ENCODE data around the gene SPIN2A.
"Not testable (repeated sequence)": the region's sequence is repeated elsewhere in the genome, so short reads cannot be mapped to it uniquely, and the experiment has no call there.

SPIN2A gene

DNA sequence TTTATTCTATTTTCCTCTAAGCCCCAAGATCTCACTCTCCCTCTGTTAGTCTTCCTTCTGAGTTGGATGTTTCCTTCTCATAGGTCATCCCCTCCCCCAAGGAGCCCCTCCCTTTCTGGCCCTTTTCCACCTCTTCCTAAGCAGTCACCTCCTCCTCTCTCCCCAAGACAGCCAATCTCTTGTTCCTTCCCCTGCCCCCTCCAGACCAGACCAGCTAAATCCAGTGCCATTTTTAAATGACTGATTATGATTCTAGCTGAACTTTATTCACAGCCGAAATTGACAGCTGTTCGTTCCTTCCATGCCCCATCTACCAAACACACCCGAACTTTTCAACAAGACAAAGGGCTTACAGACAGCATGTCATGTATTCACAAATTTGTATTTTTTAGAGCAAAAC lies 1.9 kb downstream of the SPIN2A start:
- no peak overlapping the region for H3K27ac ChIP-seq
- TF ChIP-seq, protein P1, sequence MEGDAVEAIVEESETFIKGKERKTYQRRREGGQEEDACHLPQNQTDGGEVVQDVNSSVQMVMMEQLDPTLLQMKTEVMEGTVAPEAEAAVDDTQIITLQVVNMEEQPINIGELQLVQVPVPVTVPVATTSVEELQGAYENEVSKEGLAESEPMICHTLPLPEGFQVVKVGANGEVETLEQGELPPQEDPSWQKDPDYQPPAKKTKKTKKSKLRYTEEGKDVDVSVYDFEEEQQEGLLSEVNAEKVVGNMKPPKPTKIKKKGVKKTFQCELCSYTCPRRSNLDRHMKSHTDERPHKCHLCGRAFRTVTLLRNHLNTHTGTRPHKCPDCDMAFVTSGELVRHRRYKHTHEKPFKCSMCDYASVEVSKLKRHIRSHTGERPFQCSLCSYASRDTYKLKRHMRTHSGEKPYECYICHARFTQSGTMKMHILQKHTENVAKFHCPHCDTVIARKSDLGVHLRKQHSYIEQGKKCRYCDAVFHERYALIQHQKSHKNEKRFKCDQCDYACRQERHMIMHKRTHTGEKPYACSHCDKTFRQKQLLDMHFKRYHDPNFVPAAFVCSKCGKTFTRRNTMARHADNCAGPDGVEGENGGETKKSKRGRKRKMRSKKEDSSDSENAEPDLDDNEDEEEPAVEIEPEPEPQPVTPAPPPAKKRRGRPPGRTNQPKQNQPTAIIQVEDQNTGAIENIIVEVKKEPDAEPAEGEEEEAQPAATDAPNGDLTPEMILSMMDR (conservative IDR thresholded peaks at IDR 0.05) = no peak

DNA sequence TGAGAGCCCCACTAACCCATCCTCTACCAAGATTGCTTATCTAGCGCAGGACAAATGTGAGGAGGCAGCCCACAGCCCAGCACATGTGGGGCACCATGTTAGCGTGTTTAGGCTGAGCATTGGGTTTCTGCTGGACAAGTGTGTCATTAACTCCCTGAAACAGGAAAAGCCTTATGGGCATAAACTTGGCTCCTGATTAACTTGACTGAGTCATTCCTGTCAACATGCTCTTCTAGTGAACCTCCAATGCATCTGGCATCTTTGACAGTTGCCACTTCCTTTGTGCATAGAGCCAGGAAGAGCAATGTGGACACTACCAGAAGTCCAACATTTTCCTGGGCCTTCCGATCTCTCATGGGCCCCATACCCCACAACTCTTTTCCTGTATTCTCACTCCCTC lies 2.5 kb downstream of the SPIN2A start:
- TF ChIP-seq, protein P1 (conservative IDR thresholded peaks at IDR 0.05) = no peak

DNA sequence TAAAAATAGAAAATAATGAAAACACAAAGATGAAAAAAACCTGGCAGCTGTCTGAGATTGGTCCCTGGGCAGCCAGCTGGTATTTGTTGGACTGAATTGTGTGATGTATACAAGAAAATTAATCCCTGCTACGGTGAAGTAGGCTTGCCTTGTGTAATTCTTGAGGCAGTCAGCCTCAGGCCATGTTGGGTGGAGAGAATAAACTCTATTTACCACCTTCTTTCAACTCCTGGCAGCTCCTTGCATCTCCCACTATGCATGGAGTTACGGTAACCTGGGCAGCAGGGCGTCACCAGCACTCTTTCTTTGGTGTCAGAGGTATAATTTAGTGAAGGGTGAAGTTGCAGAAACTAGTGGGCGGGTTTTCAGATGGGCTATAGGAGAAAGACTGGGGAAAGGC lies 3.5 kb downstream of the SPIN2A start:
- H3K27ac ChIP-seq = no peak overlapping the region
- TF ChIP-seq, protein P1 (conservative IDR thresholded peaks at IDR 0.05) = no peak

More for the DNA sequence above, 2.5 kb downstream of the SPIN2A start:
- H3K27ac ChIP-seq = no peak overlapping the region

DNA sequence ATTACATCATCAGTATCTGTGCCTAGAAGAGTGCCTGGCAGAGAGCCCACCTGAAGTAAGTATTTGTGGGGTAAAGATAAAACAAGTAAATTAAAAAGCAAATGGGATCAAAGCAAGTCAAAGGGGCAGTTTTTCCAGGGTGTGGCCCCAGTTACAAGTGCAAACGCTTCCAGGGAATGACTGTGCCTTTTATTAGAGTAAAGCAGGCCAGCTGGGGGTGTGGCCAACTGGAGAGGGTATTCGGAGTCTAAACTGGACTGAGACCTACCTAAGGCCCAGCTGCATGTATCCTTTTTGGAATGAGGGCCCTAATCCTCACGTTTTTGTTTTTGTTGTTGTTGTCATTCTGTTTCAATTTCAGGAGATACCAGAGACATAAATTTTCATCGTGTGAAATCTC lies 3.9 kb downstream of the SPIN2A start:
- H3K27ac ChIP-seq = not testable (repeated sequence)

DNA sequence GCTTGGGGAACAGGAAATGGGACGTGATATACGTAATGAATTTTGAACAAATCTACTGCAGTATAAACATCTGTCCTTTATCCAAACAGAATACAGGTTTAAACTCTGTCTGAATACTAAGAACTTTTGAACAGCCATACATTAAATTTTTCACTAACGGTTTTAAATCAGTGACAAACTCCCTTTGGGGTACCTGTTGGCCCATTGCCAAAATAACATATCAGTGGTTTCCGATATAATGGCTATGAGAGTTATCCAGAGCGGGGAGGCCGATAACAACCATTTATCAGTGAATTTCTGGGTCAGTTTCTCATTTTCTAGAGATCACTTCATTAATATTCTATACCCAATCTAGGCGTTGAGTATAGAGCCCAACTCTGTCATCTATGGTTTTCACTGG lies 5.2 kb downstream of the SPIN2A start:
- TF ChIP-seq, protein P1 (conservative IDR thresholded peaks at IDR 0.05) = no peak
- no peak overlapping the region for H3K27ac ChIP-seq

DNA sequence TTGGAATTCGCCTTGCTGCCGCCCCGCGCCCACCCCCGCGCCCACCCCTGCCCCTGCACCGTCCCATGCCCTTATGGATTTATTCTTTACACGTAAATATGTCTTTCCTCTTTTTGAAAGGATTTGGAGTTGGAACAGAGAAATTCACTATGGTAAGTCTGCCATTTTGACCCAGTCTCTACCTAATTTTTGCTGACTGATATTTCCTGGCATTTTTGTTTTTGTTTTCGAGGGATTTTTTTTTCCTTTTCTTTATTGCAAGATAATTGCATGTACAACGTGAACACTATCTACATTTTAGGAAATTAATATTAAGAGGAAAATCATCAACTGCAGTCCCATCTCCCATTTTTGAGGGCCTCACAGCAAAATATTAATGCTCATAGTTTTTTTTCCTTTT lies 15.4 kb downstream of the SPIN2A start:
- TF ChIP-seq, protein P1 (conservative IDR thresholded peaks at IDR 0.05) = no peak
- peak overlapping the region; percentile 68 for H3K27ac ChIP-seq

DNA sequence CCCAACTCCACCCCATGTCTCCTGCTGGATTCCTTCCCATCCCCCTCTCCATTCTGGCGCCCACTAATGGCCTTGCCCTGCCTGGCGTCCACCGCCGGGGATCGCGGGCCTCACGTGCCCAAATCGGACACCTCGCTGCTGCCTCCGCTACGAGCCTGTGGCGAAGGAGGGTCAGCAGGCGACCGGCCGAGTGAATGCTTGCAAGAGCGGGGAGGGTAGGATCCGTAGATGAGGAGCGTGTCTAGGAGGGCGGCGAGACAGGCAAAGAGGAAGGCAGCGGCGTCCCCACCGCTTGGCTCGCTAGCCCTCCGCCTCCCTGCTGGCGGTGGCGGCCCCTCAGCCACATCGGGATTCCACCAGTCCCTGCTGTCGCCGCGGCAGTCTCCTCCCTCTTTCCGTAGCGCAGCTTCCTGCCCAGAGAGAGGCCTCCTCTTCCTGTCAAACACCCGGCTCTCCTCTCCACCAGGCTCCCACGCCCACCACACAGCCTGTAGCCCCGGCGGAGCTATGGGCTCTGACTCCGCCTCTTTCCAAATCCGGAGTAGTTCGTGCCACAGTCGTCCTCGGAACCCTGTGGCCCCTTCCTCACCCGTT lies 15.9 kb downstream of the SPIN2A start, which contains the start of gene SPIN2B:
SPIN2B (minus strand) TSS at position 387 of the 594 bp plus-strand sequence.
- peak within 1 kb of the TSS; percentile 68 for H3K27ac ChIP-seq
- TF ChIP-seq, protein P1 (conservative IDR thresholded peaks at IDR 0.05) = peak; percentile 48

DNA sequence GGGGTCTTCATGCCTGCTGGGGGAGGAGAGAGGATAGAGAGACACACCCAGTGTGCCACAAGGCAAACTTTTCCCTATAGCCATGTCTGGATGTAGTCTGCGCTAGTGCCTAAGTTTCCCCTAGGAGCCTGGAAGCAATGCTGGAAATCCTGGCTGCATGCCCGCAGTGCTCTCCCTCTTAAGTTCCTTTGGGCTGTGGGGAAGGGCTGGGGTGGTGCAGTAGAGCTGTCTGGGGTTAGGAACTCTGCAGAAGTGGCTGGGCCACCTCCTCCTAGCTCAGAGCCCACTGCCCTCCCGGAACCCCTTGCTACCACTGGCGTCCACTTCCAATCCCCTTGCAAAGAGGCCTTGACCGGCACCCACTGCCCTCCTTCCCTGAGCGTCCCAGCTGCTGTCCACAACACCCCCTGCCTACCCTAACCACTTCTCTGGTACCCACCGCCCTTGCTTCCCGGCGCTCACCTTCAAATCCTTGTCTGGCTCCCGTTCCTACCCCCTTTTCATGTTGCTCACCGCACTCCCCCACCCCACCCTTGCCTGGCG lies 16.5 kb downstream of the SPIN2A start:
- peak overlapping the region; percentile 68 for H3K27ac ChIP-seq

Measured in VCaP (cell line).